CD14-positive monocyte (primary cell): ENCODE measurements around the gene C1QTNF7. TPM values are rescaled to one million over a fixed set of nuclear protein-coding genes. Genes with fewer than 3 reads are reported as not detected.

Experiments
- DNase-seq, 3 donors: peaks; one replicate each; pipeline ENCODE4 v3.0.0-alpha.2; 2011 to 2022
- H2AFZ ChIP-seq: 2 replicates; pipeline ENCODE4 v1.6.0; 2012; ENCODE audit warnings: mild to moderate bottlenecking, low read depth, low read length, inconsistent platforms; ENCODE audit not compliant: insufficient read depth, poor library complexity, severe bottlenecking
- H3K27ac ChIP-seq, 2 donors: 1 replicate in 1 of 2; 2 replicates in 1 of 2; pipeline ENCODE4 v1.5.1; 2012 to 2013; ENCODE audit warnings: low read length in 2 of 2, control low read depth in 1 of 2, inconsistent platforms in 1 of 2, low read depth in 1 of 2, mild to moderate bottlenecking in 1 of 2
- H3K27me3 ChIP-seq, 2 donors: one replicate each; pipeline versions ENCODE4 v1.6.0 to v1.6.1; 2011 to 2013; ENCODE audit warnings: low read length in 2 of 2; ENCODE audit not compliant: control insufficient read depth in 2 of 2, insufficient read depth in 2 of 2
- H3K36me3 ChIP-seq, 2 donors: replicated peaks in 1 of 2; 1 replicate in 1 of 2; 2 replicates in 1 of 2; pipeline versions ENCODE4 v1.5.1 to v1.6.1; 2012 to 2013; ENCODE audit warnings: low read length in 2 of 2, control low read depth in 1 of 2, inconsistent platforms in 1 of 2, mild to moderate bottlenecking in 1 of 2; ENCODE audit not compliant: insufficient read depth in 2 of 2, control insufficient read depth in 1 of 2
- H3K4me1 ChIP-seq, 2 donors: 1 replicate in 1 of 2; 2 replicates in 1 of 2; pipeline versions ENCODE4 v1.5.1 to v1.6.1; 2012 to 2013; ENCODE audit warnings: low read length in 2 of 2, control low read depth in 1 of 2, inconsistent platforms in 1 of 2, mild to moderate bottlenecking in 1 of 2, moderate library complexity in 1 of 2; ENCODE audit not compliant: insufficient read depth in 2 of 2, control insufficient read depth in 1 of 2
- H3K4me2 ChIP-seq: replicated peaks from 2 replicates; pipeline ENCODE3; 2012; ENCODE audit warnings: low read length, moderate library complexity, mild to moderate bottlenecking; ENCODE audit not compliant: poor library complexity, severe bottlenecking; ENCODE audit errors: extremely low read depth
- H3K4me3 ChIP-seq, 3 experiments: fragments of 200-600 bp in 1 of 3; sonication (generic) in 1 of 3; replicated peaks in 1 of 3; 1 replicate in 2 of 3; 2 replicates in 1 of 3; pipeline ENCODE4 v1.5.1; 2011 to 2013; ENCODE audit warnings: low read length in 3 of 3, mild to moderate bottlenecking in 3 of 3, control low read depth in 2 of 3, low read depth in 2 of 3, inconsistent platforms in 1 of 3, moderate library complexity in 1 of 3
- H3K79me2 ChIP-seq: 2 replicates; pipeline ENCODE4 v1.6.0; 2012; ENCODE audit warnings: mild to moderate bottlenecking, control low read depth, inconsistent platforms, low read length, moderate library complexity; ENCODE audit not compliant: insufficient read depth
- H3K9ac ChIP-seq: 2 replicates; pipeline ENCODE4 v1.6.0; 2017; ENCODE audit warnings: low read length, mild to moderate bottlenecking; ENCODE audit not compliant: insufficient read depth, poor library complexity, severe bottlenecking
- H3K9me3 ChIP-seq, 2 donors: replicated peaks in 1 of 2; 1 replicate in 1 of 2; 2 replicates in 1 of 2; pipeline versions ENCODE4 v1.5.1 to v1.6.1; 2012 to 2013; ENCODE audit warnings: low read length in 2 of 2, control low read depth in 1 of 2; ENCODE audit not compliant: control insufficient read depth in 1 of 2, insufficient read depth in 1 of 2
- H4K20me1 ChIP-seq: 2 replicates; pipeline ENCODE4 v1.6.0; 2012; ENCODE audit warnings: mild to moderate bottlenecking, low read length, control low read depth, moderate library complexity; ENCODE audit not compliant: insufficient read depth
- H3K27ac Mint-ChIP-seq, 7 donors: one replicate each; pipeline ENCODE4 v1.8.0; 2020; ENCODE audit warnings: mild to moderate bottlenecking in 7 of 7, mixed read lengths in 7 of 7, moderate library complexity in 6 of 7, inconsistent platforms in 2 of 7
- H3K27me3 Mint-ChIP-seq, 3 donors: one replicate each; pipeline ENCODE4 v1.8.0; 2021 to 2022; ENCODE audit warnings: low read depth in 3 of 3, mild to moderate bottlenecking in 3 of 3, mixed read lengths in 3 of 3, moderate library complexity in 3 of 3, inconsistent platforms in 1 of 3
- H3K36me3 Mint-ChIP-seq, 2 donors: one replicate each; pipeline ENCODE4 v1.8.0; 2020; ENCODE audit warnings: mixed read lengths in 2 of 2, inconsistent platforms in 1 of 2, mild to moderate bottlenecking in 1 of 2
- H3K4me1 Mint-ChIP-seq: one replicate; pipeline ENCODE4 v1.8.0; 2020; ENCODE audit warnings: mild to moderate bottlenecking, mixed read lengths
- H3K4me3 Mint-ChIP-seq, 2 donors: one replicate each; pipeline ENCODE4 v1.8.0; 2020; ENCODE audit warnings: mild to moderate bottlenecking in 2 of 2, mixed read lengths in 2 of 2, moderate library complexity in 1 of 2
- H3K9me3 Mint-ChIP-seq, 7 donors: one replicate each; pipeline ENCODE4 v1.8.0; 2020 to 2022; ENCODE audit warnings: mixed read lengths in 7 of 7, mild to moderate bottlenecking in 6 of 7, moderate library complexity in 6 of 7, inconsistent platforms in 2 of 7
- WGBS: methylation state at CpG from one replicate; pipeline ENCODE4 v1.1.5; 2013; ENCODE audit warnings: missing lambda C conversion rate; ENCODE audit not compliant: insufficient coverage; 5-methylcytosine and 5-hydroxymethylcytosine counted together
- intact Hi-C, 2 donors: fragments of 100-400 bp; cut with micrococcal nuclease; formaldehyde crosslinking; loops; one replicate each; pipeline versions ENCODE4 v1.15.0 to v1.15.1; 2023
- polyA plus RNA-seq, 3 donors: library from polyadenylated mRNA; depleted of rRNA in 1 of 3; unstranded in 2 of 3; stranded (reverse) in 1 of 3; fragments of 300-500 nt in 2 of 3; fragments of >200 nt in 1 of 3; fragmentation: Illumina TruSeq in 2 of 3; gene quantifications; 1 replicate in 2 of 3; 2 replicates in 1 of 3; pipeline ENCODE4 v1.2.3, GENCODE V29; 2012 to 2021
- TF ChIP-seq, protein P1 (sequence below): fragments of 200-600 bp; IDR thresholded peaks from one replicate; pipeline ENCODE4 v1.8.0; 2022; ENCODE audit warnings: antibody characterized with exemption, mild to moderate bottlenecking

C1QTNF7 gene
- polyA plus RNA-seq, 3 donors, result not detected

DNA sequence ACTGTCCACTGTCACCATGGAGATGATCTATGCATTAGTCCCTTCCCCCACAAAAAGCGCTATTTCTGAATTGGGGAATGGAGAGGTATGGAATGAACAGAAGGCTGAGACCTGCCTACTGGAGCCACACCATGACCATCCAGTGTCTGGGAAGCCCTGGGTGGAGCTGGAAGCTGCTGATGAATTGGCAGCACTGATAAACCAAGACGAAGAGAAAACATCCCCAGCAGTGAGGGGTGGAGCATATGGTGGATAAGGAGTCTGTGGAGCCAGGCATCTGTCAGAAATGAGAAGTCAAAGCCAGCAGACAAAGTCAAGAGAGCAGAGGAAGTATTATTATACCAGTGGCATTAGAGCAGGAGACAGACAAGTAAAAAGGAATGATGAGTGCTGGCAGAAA, 55.0 kb downstream of the C1QTNF7 start:
- Histone ChIP-seq H3K9ac (no peak overlapping the region), H3K4me2 (no peak overlapping the region), H3K36me3 (no peaks in the 10 kb centered on the region), H2AFZ (no peak overlapping the region), H3K4me1 (no peaks in the 10 kb centered on the region), H3K27ac (no peak overlapping the region), H3K9me3 (no peaks in the 10 kb centered on the region), H3K4me3 (no peak overlapping the region), H3K79me2 (no peaks in the 10 kb centered on the region), H3K27me3 (no peaks in the 10 kb centered on the region), H4K20me1 (no peaks in the 10 kb centered on the region)
- TF ChIP-seq, protein P1, sequence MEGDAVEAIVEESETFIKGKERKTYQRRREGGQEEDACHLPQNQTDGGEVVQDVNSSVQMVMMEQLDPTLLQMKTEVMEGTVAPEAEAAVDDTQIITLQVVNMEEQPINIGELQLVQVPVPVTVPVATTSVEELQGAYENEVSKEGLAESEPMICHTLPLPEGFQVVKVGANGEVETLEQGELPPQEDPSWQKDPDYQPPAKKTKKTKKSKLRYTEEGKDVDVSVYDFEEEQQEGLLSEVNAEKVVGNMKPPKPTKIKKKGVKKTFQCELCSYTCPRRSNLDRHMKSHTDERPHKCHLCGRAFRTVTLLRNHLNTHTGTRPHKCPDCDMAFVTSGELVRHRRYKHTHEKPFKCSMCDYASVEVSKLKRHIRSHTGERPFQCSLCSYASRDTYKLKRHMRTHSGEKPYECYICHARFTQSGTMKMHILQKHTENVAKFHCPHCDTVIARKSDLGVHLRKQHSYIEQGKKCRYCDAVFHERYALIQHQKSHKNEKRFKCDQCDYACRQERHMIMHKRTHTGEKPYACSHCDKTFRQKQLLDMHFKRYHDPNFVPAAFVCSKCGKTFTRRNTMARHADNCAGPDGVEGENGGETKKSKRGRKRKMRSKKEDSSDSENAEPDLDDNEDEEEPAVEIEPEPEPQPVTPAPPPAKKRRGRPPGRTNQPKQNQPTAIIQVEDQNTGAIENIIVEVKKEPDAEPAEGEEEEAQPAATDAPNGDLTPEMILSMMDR, result no peak
- Mint-ChIP-seq H3K4me1 (no peaks in the 10 kb centered on the region), H3K36me3 (no peaks in the 10 kb centered on the region), H3K9me3 (peaks cover 0 to 9% (median 4%) of the 10 kb centered on the region in 7 donors), H3K27me3 (peaks cover 0 to 1% (median 0%) of the 10 kb centered on the region in 3 donors), H3K27ac (no peak overlapping the region), H3K4me3 (no peak overlapping the region)
- intact Hi-C loops, result no loop called here
- WGBS, result 100% methylated on average over 1 of the region's 2 CpGs
- DNase-seq, result no peak

DNA sequence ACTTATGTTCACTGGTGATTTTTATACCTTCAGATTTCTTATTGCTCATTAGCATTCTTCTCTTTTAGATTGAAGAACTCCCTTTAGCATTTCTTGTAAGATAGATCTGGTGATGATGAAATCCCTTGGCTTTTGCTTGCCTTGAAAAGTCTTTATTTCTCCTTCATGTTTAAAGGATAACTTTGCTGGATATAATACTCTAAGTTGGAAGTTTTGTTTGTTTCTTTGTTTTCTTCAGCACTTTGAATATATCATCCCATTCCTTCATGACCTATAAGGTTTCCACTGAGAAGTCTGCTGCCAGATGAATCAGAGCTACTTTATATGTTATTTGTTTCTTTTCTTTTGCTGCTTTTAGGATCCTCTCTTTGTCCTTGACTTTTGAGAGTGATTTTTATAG, 60.3 kb downstream of the C1QTNF7 start:
- H3K36me3 Mint-ChIP-seq, result peaks cover 0 to 2% of the 10 kb centered on the region in 2 donors
- Histone ChIP-seq H3K27me3 (no peaks in the 10 kb centered on the region), H3K4me2 (no peak overlapping the region), H3K9me3 (peaks cover 5 to 8% of the 10 kb centered on the region in 2 donors), H3K79me2 (no peaks in the 10 kb centered on the region), H3K9ac (no peak overlapping the region), H3K36me3 (no peaks in the 10 kb centered on the region), H2AFZ (no peak overlapping the region), H3K27ac (no peak overlapping the region), H3K4me1 (no peaks in the 10 kb centered on the region), H4K20me1 (no peaks in the 10 kb centered on the region), H3K4me3 (no peak overlapping the region)
- TF ChIP-seq, protein P1, result no peak
- peaks cover 0 to 1% (median 0%) of the 10 kb centered on the region in 3 donors for H3K27me3 Mint-ChIP-seq
- peaks cover 8 to 23% (median 17%) of the 10 kb centered on the region in 7 donors for H3K9me3 Mint-ChIP-seq
- H3K4me3 Mint-ChIP-seq, result no peak overlapping the region
- intact Hi-C loops, result no loop called here
- no peaks in the 10 kb centered on the region for H3K4me1 Mint-ChIP-seq
- H3K27ac Mint-ChIP-seq, result no peak overlapping the region
- no peak for DNase-seq
